ENCODE data around the gene PRKCE.

The PRKCE gene

GRCh38 chr2:45674035-45674816 lies 22.8 kb downstream of the PRKCE start:
- no peak overlapping the region for H3K4me2 ChIP-seq (ENCODE audit: low read length, poor library complexity, severe bottlenecking)
- 89% methylated on average over 5 of the region's 5 CpGs for WGBS
- DNase-seq, result peak; percentile 64

GRCh38 chr2:45675263-45675812 lies 23.9 kb downstream of the PRKCE start:
- Histone ChIP-seq H2AFZ (ENCODE audit: low read depth, low read length) (no peak overlapping the region), H4K91ac (ENCODE audit: low read length) (no peak overlapping the region), H4K8ac (ENCODE audit: low read length) (no peak overlapping the region), H2AK5ac (ENCODE audit: low read length, severe bottlenecking) (no peak overlapping the region), H3K27me3 (ENCODE audit: control insufficient read depth in 1 of 2, insufficient read depth in 1 of 2, low read length in 2 of 2) (no peaks in the 10 kb centered on the region), H2BK12ac (ENCODE audit: low read length in 2 of 2) (peak overlapping the region in 1 of 2 experiments; percentile 46), H3K23ac (ENCODE audit: low read length in 2 of 2) (no peak overlapping the region), H3K4ac (ENCODE audit: low read depth in 1 of 2, low read length in 2 of 2) (no peak overlapping the region), H3K9ac (ENCODE audit: low read length) (peak overlapping the region; percentile 54), H2BK5ac (ENCODE audit: low read depth, low read length, poor library complexity, severe bottlenecking) (no peak overlapping the region), H3K4me2 (ENCODE audit: low read length, poor library complexity, severe bottlenecking) (no peak overlapping the region), H3K9me3 (ENCODE audit: control insufficient read depth, low read length) (no peaks in the 10 kb centered on the region), H3K27ac (ENCODE audit: low read length, poor library complexity, severe bottlenecking) (no peak overlapping the region), H3K14ac (ENCODE audit: low read length in 2 of 2) (no peak overlapping the region), H2BK120ac (ENCODE audit: low read depth, low read length) (no peak overlapping the region), H2BK15ac (ENCODE audit: low read depth, poor library complexity, severe bottlenecking) (peak overlapping the region; percentile 44), H3K18ac (ENCODE audit: low read depth in 1 of 2, low read length in 2 of 2) (no peak overlapping the region), H3K4me3 (ENCODE audit: insufficient read depth in 1 of 2, low read depth in 1 of 2, low read length in 2 of 2) (peak overlapping the region in 1 of 2 experiments; percentile 17), H3K36me3 (ENCODE audit: control insufficient read depth in 1 of 2, insufficient read depth in 2 of 2, low read depth in 1 of 2, low read length in 2 of 2) (no peaks in the 10 kb centered on the region), H3K4me1 (ENCODE audit: control insufficient read depth, insufficient read depth, low read depth, low read length) (peaks cover 4% of the 10 kb centered on the region), H3K79me1 (replicated peaks; ENCODE audit: low read length, poor library complexity, severe bottlenecking) (peaks cover 22% of the 10 kb centered on the region)
- WGBS, result 70% methylated on average over 4 of the region's 5 CpGs
- no peak for DNase-seq

More at GRCh38 chr2:45674035-45674816, 22.8 kb downstream of the PRKCE start:
- peaks cover 22% of the 10 kb centered on the region for H3K79me1 ChIP-seq (replicated peaks; ENCODE audit: low read length, poor library complexity, severe bottlenecking)
- no peak overlapping the region for H3K27ac ChIP-seq (ENCODE audit: low read length, poor library complexity, severe bottlenecking)
- H2BK15ac ChIP-seq (ENCODE audit: low read depth, poor library complexity, severe bottlenecking), result no peak overlapping the region
- H3K18ac ChIP-seq (ENCODE audit: low read depth in 1 of 2, low read length in 2 of 2), result no peak overlapping the region
- H3K9ac ChIP-seq (ENCODE audit: low read length), result peak overlapping the region; percentile 54
- H2AK5ac ChIP-seq (ENCODE audit: low read length, severe bottlenecking), result no peak overlapping the region
- H2BK120ac ChIP-seq (ENCODE audit: low read depth, low read length), result no peak overlapping the region
- H3K9me3 ChIP-seq (ENCODE audit: control insufficient read depth, low read length), result no peaks in the 10 kb centered on the region
- no peak overlapping the region for H3K4ac ChIP-seq (ENCODE audit: low read depth in 1 of 2, low read length in 2 of 2)
- H3K4me1 ChIP-seq (ENCODE audit: control insufficient read depth, insufficient read depth, low read depth, low read length), result peaks cover 6% of the 10 kb centered on the region
- no peak overlapping the region for H3K23ac ChIP-seq (ENCODE audit: low read length in 2 of 2)
- H2BK5ac ChIP-seq (ENCODE audit: low read depth, low read length, poor library complexity, severe bottlenecking), result no peak overlapping the region
- H4K8ac ChIP-seq (ENCODE audit: low read length), result peak overlapping the region; percentile 60
- no peak overlapping the region for H2AFZ ChIP-seq (ENCODE audit: low read depth, low read length)
- no peaks in the 10 kb centered on the region for H3K27me3 ChIP-seq (ENCODE audit: control insufficient read depth in 1 of 2, insufficient read depth in 1 of 2, low read length in 2 of 2)
- H3K4me3 ChIP-seq (ENCODE audit: insufficient read depth in 1 of 2, low read depth in 1 of 2, low read length in 2 of 2), result no peak overlapping the region
- no peaks in the 10 kb centered on the region for H3K36me3 ChIP-seq (ENCODE audit: control insufficient read depth in 1 of 2, insufficient read depth in 2 of 2, low read depth in 1 of 2, low read length in 2 of 2)
- no peak overlapping the region for H2BK12ac ChIP-seq (ENCODE audit: low read length in 2 of 2)
- H4K91ac ChIP-seq (ENCODE audit: low read length), result no peak overlapping the region
- H3K14ac ChIP-seq (ENCODE audit: low read length in 2 of 2), result no peak overlapping the region

DNA sequence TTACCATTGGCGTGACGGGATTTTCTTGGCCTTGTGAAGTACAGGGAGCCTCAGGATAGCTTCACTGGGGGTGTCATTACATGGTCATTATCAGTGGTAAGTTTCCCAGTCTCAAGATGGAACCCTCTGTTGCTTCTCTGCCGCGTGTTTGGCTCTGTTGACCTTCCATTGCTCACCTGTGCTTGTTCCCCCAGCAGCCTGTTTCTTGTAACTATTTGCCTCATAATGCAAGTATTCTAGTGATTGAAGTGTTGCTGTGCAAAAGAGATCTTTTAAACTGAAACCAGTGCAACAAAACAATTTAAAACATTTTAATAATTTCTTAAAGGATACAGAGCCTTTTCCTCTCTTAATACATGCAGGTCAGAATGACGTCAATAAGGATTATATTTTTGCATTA lies 24.6 kb downstream of the PRKCE start:
- WGBS, result 95% methylated on average over 4 of the region's 5 CpGs
- H2AFZ ChIP-seq (ENCODE audit: low read depth, low read length), result no peak overlapping the region

GRCh38 chr2:45678791-45679348 lies 27.4 kb downstream of the PRKCE start:
- H3K9me3 ChIP-seq (ENCODE audit: control insufficient read depth, low read length), result no peaks in the 10 kb centered on the region
- H2BK15ac ChIP-seq (ENCODE audit: low read depth, poor library complexity, severe bottlenecking), result no peak overlapping the region
- H3K4ac ChIP-seq (ENCODE audit: low read depth in 1 of 2, low read length in 2 of 2), result no peak overlapping the region
- H4K8ac ChIP-seq (ENCODE audit: low read length), result no peak overlapping the region
- no peak overlapping the region for H2BK5ac ChIP-seq (ENCODE audit: low read depth, low read length, poor library complexity, severe bottlenecking)
- no peak overlapping the region for H3K4me3 ChIP-seq (ENCODE audit: insufficient read depth in 1 of 2, low read depth in 1 of 2, low read length in 2 of 2)
- no peak overlapping the region for H3K14ac ChIP-seq (ENCODE audit: low read length in 2 of 2)
- no peak overlapping the region for H4K91ac ChIP-seq (ENCODE audit: low read length)
- WGBS, result 100% methylated on average over 2 of the region's 4 CpGs
- H3K4me2 ChIP-seq (ENCODE audit: low read length, poor library complexity, severe bottlenecking), result no peak overlapping the region
- H3K9ac ChIP-seq (ENCODE audit: low read length), result no peak overlapping the region
- no peak overlapping the region for H2BK12ac ChIP-seq (ENCODE audit: low read length in 2 of 2)
- H3K79me1 ChIP-seq (replicated peaks; ENCODE audit: low read length, poor library complexity, severe bottlenecking), result peaks cover 21% of the 10 kb centered on the region
- no peak overlapping the region for H2BK120ac ChIP-seq (ENCODE audit: low read depth, low read length)
- H3K36me3 ChIP-seq (ENCODE audit: control insufficient read depth in 1 of 2, insufficient read depth in 2 of 2, low read depth in 1 of 2, low read length in 2 of 2), result no peaks in the 10 kb centered on the region
- peaks cover 11% of the 10 kb centered on the region for H3K4me1 ChIP-seq (ENCODE audit: control insufficient read depth, insufficient read depth, low read depth, low read length)
- no peak for DNase-seq
- H3K23ac ChIP-seq (ENCODE audit: low read length in 2 of 2), result no peak overlapping the region
- no peak overlapping the region for H2AFZ ChIP-seq (ENCODE audit: low read depth, low read length)
- no peak overlapping the region for H3K18ac ChIP-seq (ENCODE audit: low read depth in 1 of 2, low read length in 2 of 2)
- H2AK5ac ChIP-seq (ENCODE audit: low read length, severe bottlenecking), result no peak overlapping the region
- H3K27me3 ChIP-seq (ENCODE audit: control insufficient read depth in 1 of 2, insufficient read depth in 1 of 2, low read length in 2 of 2), result no peaks in the 10 kb centered on the region
- H3K27ac ChIP-seq (ENCODE audit: low read length, poor library complexity, severe bottlenecking), result no peak overlapping the region

More for the DNA sequence above, 24.6 kb downstream of the PRKCE start:
- Histone ChIP-seq H2BK15ac (ENCODE audit: low read depth, poor library complexity, severe bottlenecking) (no peak overlapping the region), H2BK12ac (ENCODE audit: low read length in 2 of 2) (no peak overlapping the region), H3K14ac (ENCODE audit: low read length in 2 of 2) (no peak overlapping the region), H3K36me3 (ENCODE audit: control insufficient read depth in 1 of 2, insufficient read depth in 2 of 2, low read depth in 1 of 2, low read length in 2 of 2) (no peaks in the 10 kb centered on the region), H3K23ac (ENCODE audit: low read length in 2 of 2) (no peak overlapping the region), H2BK120ac (ENCODE audit: low read depth, low read length) (no peak overlapping the region), H3K9ac (ENCODE audit: low read length) (peak overlapping the region; percentile 54), H3K4me2 (ENCODE audit: low read length, poor library complexity, severe bottlenecking) (no peak overlapping the region), H3K18ac (ENCODE audit: low read depth in 1 of 2, low read length in 2 of 2) (no peak overlapping the region), H2AK5ac (ENCODE audit: low read length, severe bottlenecking) (no peak overlapping the region), H3K27ac (ENCODE audit: low read length, poor library complexity, severe bottlenecking) (no peak overlapping the region), H3K79me1 (replicated peaks; ENCODE audit: low read length, poor library complexity, severe bottlenecking) (peaks cover 20% of the 10 kb centered on the region), H3K4me3 (ENCODE audit: insufficient read depth in 1 of 2, low read depth in 1 of 2, low read length in 2 of 2) (peak overlapping the region in 1 of 2 experiments; percentile 17), H3K27me3 (ENCODE audit: control insufficient read depth in 1 of 2, insufficient read depth in 1 of 2, low read length in 2 of 2) (no peaks in the 10 kb centered on the region), H3K9me3 (ENCODE audit: control insufficient read depth, low read length) (no peaks in the 10 kb centered on the region), H3K4me1 (ENCODE audit: control insufficient read depth, insufficient read depth, low read depth, low read length) (peaks cover 4% of the 10 kb centered on the region), H4K8ac (ENCODE audit: low read length) (no peak overlapping the region), H3K4ac (ENCODE audit: low read depth in 1 of 2, low read length in 2 of 2) (no peak overlapping the region), H4K91ac (ENCODE audit: low read length) (no peak overlapping the region), H2BK5ac (ENCODE audit: low read depth, low read length, poor library complexity, severe bottlenecking) (no peak overlapping the region)
- no peak for DNase-seq

All from mesenchymal stem cell (in vitro differentiated cells and primary cell).